GM13977 (cell line): ENCODE measurements around the gene MMP13.
"Not testable (repeated sequence)": the region's sequence is repeated elsewhere in the genome, so short reads cannot be mapped to it uniquely, and the experiment has no call there.

Experiments
- DNase-seq: peaks from one replicate; pipeline ENCODE4 v3.0.0; 2012; ENCODE audit warnings: low spot score
- CTCF ChIP-seq: IDR thresholded peaks from 2 replicates; pipeline ENCODE4 v1.5.1; 2012; ENCODE audit warnings: mild to moderate bottlenecking, control low read depth; ENCODE audit not compliant: insufficient read depth; ENCODE audit errors: extremely low read depth, missing control alignments
- in situ Hi-C: fragments of 300-500 bp; cut with MboI; formaldehyde crosslinking; loops from one replicate; pipeline ENCODE4 v1.12.0; 2022; ENCODE audit warnings: low sequenced_read_pairs, low pct_unique_long_range_greater_than_20kb, mixed read lengths, inconsistent platforms; ENCODE audit not compliant: unreplicated experiment

MMP13 gene

DNA sequence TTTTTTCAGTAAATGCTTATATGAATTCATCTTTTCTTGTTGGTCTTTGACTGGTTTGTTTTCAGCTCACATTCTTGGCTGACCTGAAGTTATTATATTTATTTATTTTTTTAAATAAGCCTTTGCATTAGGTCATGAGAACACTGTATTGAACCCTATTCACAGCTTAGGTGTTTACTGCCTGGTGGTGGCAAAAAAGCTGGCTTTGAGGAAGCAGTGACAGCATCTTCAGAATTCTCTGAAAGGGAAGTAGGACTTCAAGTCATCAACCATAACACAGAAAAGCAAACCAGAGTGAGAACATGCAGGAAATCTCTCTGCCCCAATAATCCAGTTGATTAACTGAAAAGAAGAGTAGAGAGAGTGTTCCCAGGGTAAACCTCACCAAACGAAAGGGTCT lies 30.3 kb upstream of the MMP13 start:
- DNase-seq = no peak
- in situ Hi-C loops = no loop called here
- TF ChIP-seq CTCF = no peak

DNA sequence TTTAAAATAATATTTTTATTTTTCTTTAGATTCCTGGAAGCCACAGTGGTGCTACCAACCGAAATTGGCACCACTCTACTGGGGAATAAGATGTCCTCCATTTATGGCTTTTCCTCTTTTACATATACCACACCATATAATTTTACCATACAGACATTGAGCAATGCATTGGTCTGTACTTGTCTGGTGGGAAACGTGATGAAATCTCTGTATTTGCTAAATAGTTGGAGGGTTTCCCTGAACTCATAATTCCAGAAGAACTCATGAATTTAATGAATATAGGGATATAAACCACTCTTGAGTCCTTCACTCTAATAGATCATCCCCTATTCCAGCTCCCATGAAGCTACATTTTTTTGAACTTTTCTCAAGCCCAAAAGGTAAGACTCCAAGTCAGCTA lies 28.0 kb upstream of the MMP13 start:
- DNase-seq = no peak
- in situ Hi-C loops = no loop called here
- TF ChIP-seq CTCF = no peak

DNA sequence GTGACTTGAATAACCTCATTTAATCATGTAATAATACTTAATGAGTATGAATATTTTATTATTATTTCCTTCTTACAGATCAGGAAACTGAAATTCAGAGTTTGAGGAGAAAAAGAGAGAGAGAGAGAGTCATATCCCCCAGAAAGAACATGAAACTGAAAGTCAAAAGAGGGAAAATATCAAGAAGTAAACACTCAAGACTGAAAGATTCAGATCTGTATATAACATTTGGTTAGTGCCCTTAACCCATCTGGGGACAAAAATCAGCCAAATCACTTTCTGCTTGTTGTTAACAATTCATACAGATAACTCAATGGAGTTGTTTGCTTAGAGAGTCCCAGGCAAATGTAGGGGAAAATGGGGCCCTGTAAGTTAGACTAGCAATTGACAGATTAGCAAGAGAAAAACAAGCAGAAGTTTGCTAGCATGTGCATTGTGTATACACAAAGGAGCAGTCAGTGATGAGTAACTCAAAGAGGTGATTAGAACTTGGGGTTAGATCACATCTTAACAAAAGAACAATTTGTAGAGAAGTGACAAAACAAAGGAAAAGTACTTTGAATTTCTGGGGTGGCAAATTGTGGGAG lies 25.9 kb upstream of the MMP13 start:
- no peak for DNase-seq
- in situ Hi-C loops = no loop called here
- TF ChIP-seq CTCF = no peak

DNA sequence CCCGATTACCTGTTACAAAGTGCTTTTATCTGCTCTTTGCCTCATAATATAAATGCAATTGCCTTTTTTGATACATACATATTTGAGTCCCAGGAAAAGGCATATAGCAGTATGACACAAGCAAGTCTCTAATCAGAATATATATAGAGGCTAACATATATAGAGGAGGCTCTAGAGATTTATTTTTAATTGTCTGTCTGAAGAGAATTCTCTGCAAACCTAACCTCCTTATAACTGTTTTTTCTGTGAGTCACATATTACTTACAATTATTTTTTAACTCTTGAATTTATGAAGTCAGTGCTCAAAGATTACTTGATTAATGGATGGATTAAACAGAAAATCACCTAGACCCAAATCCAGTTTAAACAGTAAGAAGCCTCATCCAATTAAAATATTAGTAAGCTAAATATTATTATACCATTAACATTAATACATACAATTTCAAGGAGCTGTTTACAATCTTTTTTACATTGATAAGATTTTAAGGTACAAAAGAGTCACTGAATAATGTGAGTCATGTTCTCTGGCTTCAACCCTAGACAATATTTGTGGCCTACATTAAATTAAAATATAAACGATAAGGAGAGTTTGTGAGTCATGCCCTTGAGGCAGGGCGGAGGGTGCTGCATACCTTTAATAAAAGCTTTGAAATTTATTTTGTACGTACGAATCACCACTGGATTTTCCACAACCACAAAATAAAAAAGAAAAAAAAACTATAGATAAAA lies 19.2 kb upstream of the MMP13 start:
- in situ Hi-C loops = no loop called here
- no peak for TF ChIP-seq CTCF

GRCh38 chr11:102973698-102974097 lies 18.2 kb upstream of the MMP13 start:
- in situ Hi-C loops, DNase-seq: not testable (repeated sequence)

More for the DNA sequence above, 19.2 kb upstream of the MMP13 start:
- DNase-seq = no peak

DNA sequence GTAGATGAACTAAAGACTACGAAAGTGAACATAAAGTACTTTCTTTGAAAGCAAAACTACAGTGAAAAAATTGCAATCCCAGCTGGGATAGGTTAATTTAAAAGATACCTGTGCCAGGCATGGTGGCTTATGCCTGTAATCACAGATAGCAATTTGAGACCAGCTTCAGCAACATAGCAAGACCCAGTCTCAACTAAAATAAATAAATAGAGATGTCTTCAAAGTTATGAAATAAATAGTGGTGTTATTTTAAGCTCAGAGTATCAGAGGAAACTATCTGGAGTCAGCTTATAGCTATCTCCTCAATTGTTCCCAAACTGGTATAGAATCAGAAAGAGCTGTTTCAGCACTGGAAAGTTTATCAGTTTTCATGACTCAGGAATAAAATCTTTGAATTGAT lies 17.3 kb upstream of the MMP13 start:
- no peak for DNase-seq
- TF ChIP-seq CTCF = no peak
- in situ Hi-C loops = no loop called here

GRCh38 chr11:102971766-102972165 lies 16.2 kb upstream of the MMP13 start:
- in situ Hi-C loops = no loop called here
- TF ChIP-seq CTCF = no peak
- no peak for DNase-seq
